GM10266 (cell line): ENCODE measurements around the gene TSPO.

Experiments used
- DNase-seq: peaks from one replicate; pipeline ENCODE4 v3.0.0; 2012; ENCODE audit errors: extremely low spot score
- CTCF ChIP-seq: IDR thresholded peaks from 2 replicates; pipeline ENCODE4 v1.5.1; 2012; ENCODE audit warnings: mild to moderate bottlenecking, low read depth; ENCODE audit not compliant: control insufficient read depth, insufficient read depth; ENCODE audit errors: missing control alignments

The TSPO gene

GRCh38 chr22:43168471-43169309 lies 17.3 kb downstream of the TSPO start:
- TF ChIP-seq CTCF: no peak
- no peak for DNase-seq

- TF ChIP-seq CTCF: no peak
- DNase-seq: no peak
These were observed 18.2 kb downstream of the TSPO start for GRCh38 chr22:43169310-43170130.

GRCh38 chr22:43170131-43170480 lies 18.7 kb downstream of the TSPO start:
- no peak for DNase-seq
- no peak for TF ChIP-seq CTCF

GRCh38 chr22:43171019-43171491 lies 19.7 kb downstream of the TSPO start:
- TF ChIP-seq CTCF: no peak
- DNase-seq: no peak

- no peak for DNase-seq
- no peak for TF ChIP-seq CTCF
These were observed 20.2 kb downstream of the TSPO start for GRCh38 chr22:43171607-43172006.

GRCh38 chr22:43172191-43172590 lies 20.8 kb downstream of the TSPO start:
- no peak for DNase-seq
- TF ChIP-seq CTCF: no peak

GRCh38 chr22:43173566-43173965 lies 22.2 kb downstream of the TSPO start:
- no peak for TF ChIP-seq CTCF
- DNase-seq: no peak
